HEK293 (cell line): ENCODE measurements around the gene TREH.

Experiments used
- TCF7L2 ChIP-seq: IDR thresholded peaks from 2 replicates; pipeline ENCODE4 v1.6.1; 2011; ENCODE audit warnings: low read depth, mild to moderate bottlenecking, inconsistent platforms, low read length, moderate library complexity, borderline replicate concordance
- ZNF24 ChIP-seq: fragments of 450-650 bp; formaldehyde crosslinking; IDR thresholded peaks from 2 replicates; pipeline ENCODE4 v1.5.1; 2016; ENCODE audit warnings: missing biosample characterization, missing genetic modification characterization
- TF ChIP-seq, protein P1 (sequence below): fragments of 450-650 bp; formaldehyde crosslinking; IDR thresholded peaks from 2 replicates; pipeline ENCODE4 v1.5.1; 2016; ENCODE audit warnings: missing biosample characterization, missing genetic modification characterization
- TF ChIP-seq, protein P2 (sequence below): IDR thresholded peaks from 2 replicates; pipeline ENCODE4 v1.6.1; 2011; ENCODE audit warnings: mild to moderate bottlenecking, low read depth, low read length, borderline replicate concordance

DNA sequence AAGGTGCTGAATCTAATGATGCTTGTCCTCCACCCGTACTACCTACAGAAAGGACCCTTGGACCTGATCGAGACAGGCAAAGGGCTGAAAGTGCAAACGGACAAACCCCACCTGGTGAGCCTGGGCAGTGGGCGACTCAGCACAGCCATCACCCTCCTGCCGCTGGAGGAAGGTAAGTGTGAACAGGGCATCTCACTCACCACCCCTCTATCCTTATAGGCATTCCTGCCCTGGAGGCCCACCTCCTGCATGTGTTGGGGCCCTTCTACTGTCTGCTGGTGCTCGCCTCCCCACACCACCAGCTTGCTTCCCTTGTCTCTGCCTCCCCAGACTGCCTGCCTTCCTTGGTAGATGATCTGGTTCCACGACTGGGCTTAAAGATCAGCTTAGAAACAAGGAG, 64.9 kb downstream of the TREH start:
- TF ChIP-seq, protein P1, sequence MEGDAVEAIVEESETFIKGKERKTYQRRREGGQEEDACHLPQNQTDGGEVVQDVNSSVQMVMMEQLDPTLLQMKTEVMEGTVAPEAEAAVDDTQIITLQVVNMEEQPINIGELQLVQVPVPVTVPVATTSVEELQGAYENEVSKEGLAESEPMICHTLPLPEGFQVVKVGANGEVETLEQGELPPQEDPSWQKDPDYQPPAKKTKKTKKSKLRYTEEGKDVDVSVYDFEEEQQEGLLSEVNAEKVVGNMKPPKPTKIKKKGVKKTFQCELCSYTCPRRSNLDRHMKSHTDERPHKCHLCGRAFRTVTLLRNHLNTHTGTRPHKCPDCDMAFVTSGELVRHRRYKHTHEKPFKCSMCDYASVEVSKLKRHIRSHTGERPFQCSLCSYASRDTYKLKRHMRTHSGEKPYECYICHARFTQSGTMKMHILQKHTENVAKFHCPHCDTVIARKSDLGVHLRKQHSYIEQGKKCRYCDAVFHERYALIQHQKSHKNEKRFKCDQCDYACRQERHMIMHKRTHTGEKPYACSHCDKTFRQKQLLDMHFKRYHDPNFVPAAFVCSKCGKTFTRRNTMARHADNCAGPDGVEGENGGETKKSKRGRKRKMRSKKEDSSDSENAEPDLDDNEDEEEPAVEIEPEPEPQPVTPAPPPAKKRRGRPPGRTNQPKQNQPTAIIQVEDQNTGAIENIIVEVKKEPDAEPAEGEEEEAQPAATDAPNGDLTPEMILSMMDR (tag by site-specific recombination): no peak
- no peak for TF ChIP-seq TCF7L2
- TF ChIP-seq ZNF24 (tag by site-specific recombination): no peak
- TF ChIP-seq, protein P2, sequence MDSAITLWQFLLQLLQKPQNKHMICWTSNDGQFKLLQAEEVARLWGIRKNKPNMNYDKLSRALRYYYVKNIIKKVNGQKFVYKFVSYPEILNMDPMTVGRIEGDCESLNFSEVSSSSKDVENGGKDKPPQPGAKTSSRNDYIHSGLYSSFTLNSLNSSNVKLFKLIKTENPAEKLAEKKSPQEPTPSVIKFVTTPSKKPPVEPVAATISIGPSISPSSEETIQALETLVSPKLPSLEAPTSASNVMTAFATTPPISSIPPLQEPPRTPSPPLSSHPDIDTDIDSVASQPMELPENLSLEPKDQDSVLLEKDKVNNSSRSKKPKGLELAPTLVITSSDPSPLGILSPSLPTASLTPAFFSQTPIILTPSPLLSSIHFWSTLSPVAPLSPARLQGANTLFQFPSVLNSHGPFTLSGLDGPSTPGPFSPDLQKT: no peak
